ENCODE results near the gene HMGXB3. TPM values are rescaled to one million over a fixed set of nuclear protein-coding genes. Genes with fewer than 3 reads are reported as not detected.

Gene HMGXB3
- total RNA-seq, 1 experiment from 2014 or later = 26.9 TPM

DNA sequence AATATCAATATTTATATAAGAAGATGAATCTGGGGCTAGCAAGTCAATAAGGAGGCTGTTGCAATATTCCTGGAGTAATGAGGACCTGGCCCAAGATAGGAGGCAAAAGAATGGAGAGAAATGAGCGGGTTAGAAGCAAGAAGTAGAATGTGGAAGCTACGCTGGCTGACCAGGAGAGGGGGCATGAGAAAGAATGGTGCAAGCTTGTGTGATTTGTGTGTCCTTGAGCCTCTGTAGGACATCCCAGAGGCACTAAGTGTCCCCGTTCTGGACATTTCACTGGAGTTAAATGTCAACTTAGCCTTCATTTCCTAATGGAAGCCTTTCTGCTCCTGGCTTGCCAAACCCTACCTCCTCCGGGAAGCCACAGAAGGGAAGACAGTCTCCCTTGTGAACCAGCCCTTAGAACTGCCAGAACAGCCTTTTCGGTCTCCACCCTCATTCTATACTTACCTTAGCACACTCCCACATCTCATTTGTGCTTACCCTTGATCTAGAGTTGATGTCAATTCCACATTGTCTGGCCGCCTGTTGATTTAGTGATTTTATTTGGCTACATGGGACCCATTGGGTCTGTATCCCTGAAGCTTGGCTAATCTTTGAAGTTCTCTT lies 49.3 kb upstream of the HMGXB3 start:
- Histone ChIP-seq H3K18ac (ENCODE audit: insufficient read length, low read depth, low read length) (no peak overlapping the region), H3K27me3 (ENCODE audit: insufficient read depth, low read length) (no peaks in the 10 kb centered on the region), H2AK5ac (ENCODE audit: insufficient read length, low read length) (no peak overlapping the region), H3K14ac (ENCODE audit: insufficient read depth, low read length) (no peak overlapping the region), H4K91ac (ENCODE audit: insufficient read length, low read depth, low read length) (no peak overlapping the region), H2BK15ac (ENCODE audit: low read depth, low read length) (no peak overlapping the region), H3K4me1 (ENCODE audit: insufficient read depth, low read length) (no peaks in the 10 kb centered on the region), H3K23me2 (ENCODE audit: insufficient read length, low read depth, low read length, poor library complexity, severe bottlenecking) (no peaks in the 10 kb centered on the region), H3K79me2 (ENCODE audit: insufficient read depth, low read length) (no peaks in the 10 kb centered on the region), H4K20me1 (ENCODE audit: control insufficient read depth, insufficient read depth, insufficient read length) (no peaks in the 10 kb centered on the region), H2BK120ac (ENCODE audit: low read depth, low read length, poor library complexity, severe bottlenecking) (no peak overlapping the region), H2BK5ac (ENCODE audit: insufficient read length, low read length) (no peak overlapping the region), H3K9me3 (ENCODE audit: control insufficient read depth, low read depth, low read length) (no peaks in the 10 kb centered on the region), H3K4me2 (ENCODE audit: insufficient read depth, insufficient read length, low read length) (no peak overlapping the region), H2BK12ac (ENCODE audit: insufficient read length, low read depth, low read length) (no peak overlapping the region), H4K5ac (ENCODE audit: insufficient read length, low read depth, low read length) (no peak overlapping the region), H2BK20ac (ENCODE audit: low read depth, low read length, poor library complexity, severe bottlenecking) (no peak overlapping the region), H3K23ac (ENCODE audit: insufficient read length, low read depth, low read length) (no peak overlapping the region), H3K79me1 (ENCODE audit: insufficient read depth, low read depth, low read length, poor library complexity, severe bottlenecking) (no peaks in the 10 kb centered on the region), H3T11ph (ENCODE audit: low read length) (no peak overlapping the region), H3K9ac (ENCODE audit: extremely low read depth, insufficient read length, low read length) (no peak overlapping the region), H3K4ac (ENCODE audit: low read depth, low read length) (no peak overlapping the region), H3K27ac (ENCODE audit: insufficient read length, low read depth, low read length) (no peak overlapping the region), H2AFZ (ENCODE audit: low read length) (no peak overlapping the region), H3K56ac (ENCODE audit: insufficient read length, low read depth, low read length) (no peak overlapping the region), H4K8ac (replicated peaks; ENCODE audit: insufficient read length, low read depth, low read length) (no peak overlapping the region)
- H3K36me3 Mint-ChIP-seq (ENCODE audit: insufficient read depth in 1 of 3, low read depth in 3 of 3) = no peaks in the 10 kb centered on the region
- no peaks in the 10 kb centered on the region for H3K4me1 Mint-ChIP-seq
- H3K27me3 Mint-ChIP-seq (ENCODE audit: low read depth) = no peaks in the 10 kb centered on the region; the same call in none of the 2 replicates
- WGBS (ENCODE audit: extremely low coverage, insufficient read length, low lambda C conversion rate) = no CpG with 5 or more reads among the region's 6 CpGs
- no peak overlapping the region for H3K4me3 Mint-ChIP-seq
- no peak overlapping the region; a peak in 1 of 7 replicates for H3K27ac Mint-ChIP-seq
- peak; percentile 55 for TF ChIP-seq CTCF (conservative IDR thresholded peaks at IDR 0.05)
- DNase-seq = peak; percentile 42
- no peaks in the 10 kb centered on the region for H3K9me3 Mint-ChIP-seq

All from H9 (cell line).